K562 (cell line): ENCODE measurements around the gene SCYGR2. TPM values are rescaled to one million over a fixed set of nuclear protein-coding genes. Genes with fewer than 3 reads are reported as not detected.

Source experiments
- ATAC-seq: fragments of 200-7000 bp; cut with Tn5 transposase; 3 replicates; pipeline ENCODE4 v1.9.1; 2020; ENCODE audit warnings: moderate library complexity
- BruUV-seq: library from RNA; stranded (reverse); fragments of 400-500 nt; replicated peaks from 2 replicates; lab custom pipeline; 2021; lab: Mats Ljungman, UMichigan
- CTCF ChIA-PET: fragments of 300-600 bp; formaldehyde crosslinking; extraction: SDS; loops from one replicate; lab custom pipeline; 2021; ENCODE audit warnings: low intra/inter-chr PET ratio; lab: Yijun Ruan, JAX
- POLR2A ChIA-PET: fragments of 300-600, 350-650 bp; sonication (Branson Sonifier 250); formaldehyde crosslinking; extraction: SDS; loops from one replicate; lab custom pipeline; 2021; ENCODE audit warnings: antibody characterized with exemption, inconsistent platforms; lab: Yijun Ruan, JAX
- DNase-seq, 4 experiments: peaks; one replicate each; pipeline versions ENCODE4 v3.0.0 to v3.0.0-alpha.2; 2011 to 2018; ENCODE audit warnings: low spot score in 3 of 4, mixed read lengths in 3 of 4; ENCODE audit errors: extremely low read depth in 1 of 4
- FAIRE-seq: peaks from 2 replicates; lab custom pipeline; 2011; peaks lifted over from hg19 to GRCh38; lab: Jason Lieb, UNC
- H2AFZ ChIP-seq: 2 replicates; pipeline ENCODE4 v1.6.0; 2011; ENCODE audit warnings: low read depth, low read length, control low read depth, inconsistent platforms
- H3K27ac ChIP-seq: fragments of 200-600 bp; 3 replicates; pipeline ENCODE4 v1.8.0; 2011; ENCODE audit warnings: low read depth, mild to moderate bottlenecking, control low read depth, inconsistent platforms, low read length, moderate library complexity, mixed read lengths; ENCODE audit errors: extremely low read depth
- H3K27me3 ChIP-seq, 2 experiments: fragments of 300-600 bp in 1 of 2; 2 replicates in 1 of 2; 3 replicates in 1 of 2; pipeline versions ENCODE4 v1.6.0 to v1.8.0; 2011; ENCODE audit warnings: inconsistent platforms in 2 of 2, low read length in 2 of 2, mild to moderate bottlenecking in 1 of 2, mixed read lengths in 1 of 2, moderate library complexity in 1 of 2; ENCODE audit not compliant: control insufficient read depth in 2 of 2, insufficient read depth in 2 of 2
- H3K36me3 ChIP-seq: fragments of 300-600 bp; 3 replicates; pipeline ENCODE4 v1.8.0; 2011; ENCODE audit warnings: mild to moderate bottlenecking, low read length, inconsistent platforms; ENCODE audit not compliant: control insufficient read depth, insufficient read depth
- H3K4me1 ChIP-seq, 2 experiments: fragments of 200-600 bp in 1 of 2; replicated peaks in 1 of 2; 2 replicates in 1 of 2; 3 replicates in 1 of 2; pipeline versions ENCODE4 v1.5.1 to v1.8.0; 2011; ENCODE audit warnings: inconsistent platforms in 2 of 2, low read length in 2 of 2, mild to moderate bottlenecking in 1 of 2, mixed read lengths in 1 of 2, moderate library complexity in 1 of 2; ENCODE audit not compliant: control insufficient read depth in 2 of 2, insufficient read depth in 2 of 2
- H3K4me2 ChIP-seq: 2 replicates; pipeline ENCODE4 v1.6.1; 2011; ENCODE audit warnings: low read length, control low read depth, inconsistent platforms, mixed read lengths; ENCODE audit not compliant: insufficient read depth
- H3K4me3 ChIP-seq: fragments of 200-600 bp; sonication (generic), shearing (Covaris generic); 2 replicates; pipeline ENCODE4 v1.5.1; 2016; ENCODE audit warnings: control low read depth, inconsistent platforms
- H3K79me2 ChIP-seq: fragments of 200-600 bp; 3 replicates; pipeline ENCODE4 v1.8.0; 2011; ENCODE audit warnings: low read length, inconsistent platforms; ENCODE audit not compliant: control insufficient read depth, insufficient read depth
- H3K9ac ChIP-seq, 2 experiments: 2 replicates each; pipeline versions ENCODE4 v1.6.0 to v1.6.1; 2011; ENCODE audit warnings: low read depth in 2 of 2, low read length in 2 of 2, control low read depth in 1 of 2, inconsistent platforms in 1 of 2, mild to moderate bottlenecking in 1 of 2, mixed read lengths in 1 of 2; ENCODE audit not compliant: insufficient read depth in 1 of 2
- H3K9me1 ChIP-seq: one replicate; pipeline ENCODE4 v1.6.0; 2011; ENCODE audit warnings: inconsistent platforms, mild to moderate bottlenecking, low read length, moderate library complexity; ENCODE audit not compliant: control insufficient read depth, insufficient read depth
- H3K9me3 ChIP-seq: replicated peaks from 2 replicates; pipeline ENCODE4 v1.5.1; 2011; ENCODE audit warnings: low read depth, low read length, inconsistent platforms; ENCODE audit not compliant: control insufficient read depth, insufficient read depth
- H4K20me1 ChIP-seq: replicated peaks from 2 replicates; pipeline ENCODE4 v1.6.1; 2011; ENCODE audit warnings: low read length, inconsistent platforms, mixed read lengths; ENCODE audit not compliant: control insufficient read depth, insufficient read depth
- CHCHD3 ChIP-seq: fragments of 250-450 bp; sonication (Bioruptor Pico); IDR thresholded peaks from 2 replicates; pipeline ENCODE4 v2.1.2; 2022; ENCODE audit warnings: mild to moderate bottlenecking
- CREB1 ChIP-seq, 2 experiments: sonication (generic) in 1 of 2; formaldehyde crosslinking in 1 of 2; IDR thresholded peaks; 2 replicates each; pipeline versions ENCODE4 v1.6.1 to v1.8.0; 2012 to 2022; ENCODE audit warnings: inconsistent platforms in 1 of 2, mild to moderate bottlenecking in 1 of 2, missing genetic modification reagents in 1 of 2, moderate library complexity in 1 of 2
- CTCF ChIP-seq, 3 experiments: IDR thresholded peaks in 2 of 3; conservative IDR thresholded peaks in 1 of 3; 2 replicates each; pipeline ENCODE4 v1.5.1; 2011 to 2012; ENCODE audit warnings: low read length in 3 of 3, mild to moderate bottlenecking in 3 of 3, control low read depth in 2 of 3, improper control_type of control experiment in 1 of 3, inconsistent platforms in 1 of 3, low read depth in 1 of 3, mixed read lengths in 1 of 3, moderate library complexity in 1 of 3; ENCODE audit not compliant: insufficient read depth in 2 of 3
- WGBS: fragments of 100-300 bp; shearing (Covaris generic); methylation state at CpG from one replicate; pipeline ENCODE4 v1.1.6; 2016; ENCODE audit warnings: low coverage, mixed read lengths; ENCODE audit not compliant: insufficient coverage; ENCODE audit errors: missing lambda C conversion rate; 5-methylcytosine and 5-hydroxymethylcytosine counted together
- in situ Hi-C: fragments of 300-500 bp; cut with MboI; formaldehyde crosslinking; loops from 4 replicates; pipeline ENCODE4 v1.15.0; 2018; ENCODE audit warnings: inconsistent platforms, mixed read lengths
- intact Hi-C: fragments of 100-400 bp; cut with micrococcal nuclease; formaldehyde crosslinking; loops from 2 replicates; pipeline ENCODE4 v1.14.2; 2022
- polyA plus RNA-seq, 8 experiments: library from polyadenylated mRNA; depleted of rRNA in 4 of 8; stranded (reverse) in 5 of 8; unstranded in 3 of 8; fragments of >200 nt; fragmentation: Nextera tagmentation in 2 of 8; fragmentation: Illumina TruSeq in 1 of 8; extraction: Ambion mirVana in 2 of 8; extraction: Trizol in 1 of 8; gene quantifications; 2 replicates each; pipeline versions ENCODE4 v1.2.1 to v1.2.3, GENCODE V29; 2011 to 2014; ENCODE audit warnings: inconsistent platforms in 1 of 8, missing spikeins in 1 of 8
- total RNA-seq, 7 experiments: library from RNA; depleted of rRNA in 6 of 7; stranded (reverse); fragments of >200 nt in 6 of 7; fragmentation: Illumina TruSeq in 2 of 7; extraction: Trizol in 2 of 7; gene quantifications; 2 replicates each; pipeline versions ENCODE4 v1.2.1 to v1.2.3, GENCODE V29; 2011 to 2021; ENCODE audit warnings: low replicate concordance in 1 of 7

The SCYGR2 gene
- total and polyA plus RNA-seq, 9 of the 15 experiments (the other 6 are each of a cell fraction or from before 2014, with no cell fraction given), result not detected

GRCh38 chr2:227643990-227644551 is 45.4 kb downstream of the SCYGR2 start:
- in situ Hi-C loops (no loop called here), intact Hi-C loops (no loop called here)
- Histone ChIP-seq H3K27ac (no peak overlapping the region), H3K79me2 (no peaks in the 10 kb centered on the region), H3K27me3 (peaks cover 0 to 8% of the 10 kb centered on the region in 2 experiments; a peak in 2 of 5 replicates), H3K9me1 (no peaks in the 10 kb centered on the region), H3K9ac (no peak overlapping the region), H3K4me1 (no peaks in the 10 kb centered on the region), H3K36me3 (no peaks in the 10 kb centered on the region), H2AFZ (no peak overlapping the region), H3K9me3 (no peaks in the 10 kb centered on the region), H3K4me2 (no peak overlapping the region), H3K4me3 (no peak overlapping the region), H4K20me1 (no peaks in the 10 kb centered on the region)
- ChIA-PET CTCF (no interaction called here), POLR2A (no interaction called here)
- 0% methylated on average over 4 of the region's 5 CpGs for WGBS
- no peak for TF ChIP-seq CHCHD3 (CRISPR knock-in tag)
- peak in 1 of 3 experiments; percentile 23; a peak in 1 of 6 replicates for TF ChIP-seq CTCF (IDR thresholded peaks at IDR 0.05 in 2 of 3, conservative IDR thresholded peaks at IDR 0.05 in 1 of 3; ENCODE audit: insufficient read depth in 2 of 3, low read depth in 1 of 3, low read length in 3 of 3)
- no peak for TF ChIP-seq CREB1 (IDR thresholded peaks at IDR 0.05)
- TF ChIP-seq CREB1 (CRISPR knock-in tag; IDR thresholded peaks at IDR 0.05), result no peak
- DNase-seq (no peak), FAIRE-seq (no peak), ATAC-seq (no peak)
- BruUV-seq, result no TSS peak

Other genes starting within 250 kb of the SCYGR2 start
Only the 7 nearest of the 11 such genes appear.
- 18.1 and 27.0 TPM in 2 replicates for gene AGFG1, start 126.7 kb upstream of the SCYGR2 start, total RNA-seq (2014; rRNA removed)
- 38.1 and 47.1 TPM in 2 replicates for gene AGFG1, start 126.7 kb upstream of the SCYGR2 start, total RNA-seq (2014; rRNA removed; fragmentation: Illumina TruSeq; extraction: Trizol)
- 37.4 and 37.9 TPM in 2 replicates for gene AGFG1, start 126.7 kb upstream of the SCYGR2 start, total RNA-seq (2015; rRNA removed; fragmentation: Illumina TruSeq; extraction: Trizol)
- gene AGFG1, start 126.7 kb upstream of the SCYGR2 start, total RNA-seq (2021), result 51.2 and 51.3 TPM in 2 replicates
- 79.5 and 97.5 TPM in 2 replicates for gene AGFG1, start 126.7 kb upstream of the SCYGR2 start, polyA plus RNA-seq (2011; rRNA removed)
- gene AGFG1, start 126.7 kb upstream of the SCYGR2 start, polyA plus RNA-seq (2014; fragmentation: Illumina TruSeq; extraction: Trizol), result 35.3 and 36.0 TPM in 2 replicates
- 10 to 100 TPM; 11.2 to 14.0 TPM for gene AGFG1, start 126.7 kb upstream of the SCYGR2 start, polyA plus RNA-seq (2014; fragmentation: Nextera tagmentation; extraction: Ambion mirVana)
- gene AGFG1, start 126.7 kb upstream of the SCYGR2 start, polyA plus RNA-seq (2014; rRNA removed), result 17.1 and 28.7 TPM in 2 replicates
- not detected in 2 replicates for gene SCYGR3, start 15.9 kb downstream of the SCYGR2 start, total RNA-seq (2014; rRNA removed)
- gene SCYGR3, start 15.9 kb downstream of the SCYGR2 start, total RNA-seq (2014; rRNA removed; fragmentation: Illumina TruSeq; extraction: Trizol), result not detected in 2 replicates
- not detected in 2 replicates for gene SCYGR3, start 15.9 kb downstream of the SCYGR2 start, total RNA-seq (2015; rRNA removed; fragmentation: Illumina TruSeq; extraction: Trizol)
- not detected in 2 replicates for gene SCYGR3, start 15.9 kb downstream of the SCYGR2 start, total RNA-seq (2021)
- not detected in 2 replicates for gene SCYGR3, start 15.9 kb downstream of the SCYGR2 start, polyA plus RNA-seq (2011; rRNA removed)
- gene SCYGR3, start 15.9 kb downstream of the SCYGR2 start, polyA plus RNA-seq (2014; fragmentation: Illumina TruSeq; extraction: Trizol), result not detected in 2 replicates
- gene SCYGR3, start 15.9 kb downstream of the SCYGR2 start, polyA plus RNA-seq (2014; fragmentation: Nextera tagmentation; extraction: Ambion mirVana), result not detected
- gene SCYGR3, start 15.9 kb downstream of the SCYGR2 start, polyA plus RNA-seq (2014; rRNA removed), result not detected in 2 replicates
- not detected in 2 replicates for gene SCYGR4, start 18.6 kb downstream of the SCYGR2 start, total RNA-seq (2014; rRNA removed)
- gene SCYGR4, start 18.6 kb downstream of the SCYGR2 start, total RNA-seq (2014; rRNA removed; fragmentation: Illumina TruSeq; extraction: Trizol), result not detected in 2 replicates
- gene SCYGR4, start 18.6 kb downstream of the SCYGR2 start, total RNA-seq (2015; rRNA removed; fragmentation: Illumina TruSeq; extraction: Trizol), result not detected in 2 replicates
- gene SCYGR4, start 18.6 kb downstream of the SCYGR2 start, total RNA-seq (2021), result not detected in 2 replicates
- gene SCYGR4, start 18.6 kb downstream of the SCYGR2 start, polyA plus RNA-seq (2011; rRNA removed), result not detected in 2 replicates
- gene SCYGR4, start 18.6 kb downstream of the SCYGR2 start, polyA plus RNA-seq (2014; fragmentation: Illumina TruSeq; extraction: Trizol), result not detected in 2 replicates
- not detected for gene SCYGR4, start 18.6 kb downstream of the SCYGR2 start, polyA plus RNA-seq (2014; fragmentation: Nextera tagmentation; extraction: Ambion mirVana)
- gene SCYGR4, start 18.6 kb downstream of the SCYGR2 start, polyA plus RNA-seq (2014; rRNA removed), result 0.09 TPM in 1 of 2 replicates, not detected in the other
- gene SCYGR5, start 67.9 kb downstream of the SCYGR2 start, total RNA-seq (2014; rRNA removed), result not detected in 2 replicates
- not detected in 2 replicates for gene SCYGR5, start 67.9 kb downstream of the SCYGR2 start, total RNA-seq (2014; rRNA removed; fragmentation: Illumina TruSeq; extraction: Trizol)
- gene SCYGR5, start 67.9 kb downstream of the SCYGR2 start, total RNA-seq (2015; rRNA removed; fragmentation: Illumina TruSeq; extraction: Trizol), result not detected in 2 replicates
- not detected in 2 replicates for gene SCYGR5, start 67.9 kb downstream of the SCYGR2 start, total RNA-seq (2021)
- not detected in 2 replicates for gene SCYGR5, start 67.9 kb downstream of the SCYGR2 start, polyA plus RNA-seq (2011; rRNA removed)
- gene SCYGR5, start 67.9 kb downstream of the SCYGR2 start, polyA plus RNA-seq (2014; fragmentation: Illumina TruSeq; extraction: Trizol), result not detected in 2 replicates
- gene SCYGR5, start 67.9 kb downstream of the SCYGR2 start, polyA plus RNA-seq (2014; fragmentation: Nextera tagmentation; extraction: Ambion mirVana), result not detected
- not detected in 2 replicates for gene SCYGR5, start 67.9 kb downstream of the SCYGR2 start, polyA plus RNA-seq (2014; rRNA removed)
- not detected in 2 replicates for gene SLC19A3, start 119.1 kb downstream of the SCYGR2 start, total RNA-seq (2014; rRNA removed)
- gene SLC19A3, start 119.1 kb downstream of the SCYGR2 start, total RNA-seq (2014; rRNA removed; fragmentation: Illumina TruSeq; extraction: Trizol), result not detected in 2 replicates
- gene SLC19A3, start 119.1 kb downstream of the SCYGR2 start, total RNA-seq (2015; rRNA removed; fragmentation: Illumina TruSeq; extraction: Trizol), result not detected in 2 replicates
- gene SLC19A3, start 119.1 kb downstream of the SCYGR2 start, total RNA-seq (2021), result not detected in 2 replicates
- gene SLC19A3, start 119.1 kb downstream of the SCYGR2 start, polyA plus RNA-seq (2011; rRNA removed), result not detected in 2 replicates
- gene SLC19A3, start 119.1 kb downstream of the SCYGR2 start, polyA plus RNA-seq (2014; fragmentation: Illumina TruSeq; extraction: Trizol), result not detected in 2 replicates
- not detected for gene SLC19A3, start 119.1 kb downstream of the SCYGR2 start, polyA plus RNA-seq (2014; fragmentation: Nextera tagmentation; extraction: Ambion mirVana)
- gene SLC19A3, start 119.1 kb downstream of the SCYGR2 start, polyA plus RNA-seq (2014; rRNA removed), result not detected in 2 replicates
- gene SCYGR6, start 125.9 kb downstream of the SCYGR2 start, total RNA-seq (2014; rRNA removed), result not detected in 2 replicates
- gene SCYGR6, start 125.9 kb downstream of the SCYGR2 start, total RNA-seq (2014; rRNA removed; fragmentation: Illumina TruSeq; extraction: Trizol), result not detected in 2 replicates
- not detected in 2 replicates for gene SCYGR6, start 125.9 kb downstream of the SCYGR2 start, total RNA-seq (2015; rRNA removed; fragmentation: Illumina TruSeq; extraction: Trizol)
- gene SCYGR6, start 125.9 kb downstream of the SCYGR2 start, total RNA-seq (2021), result not detected in 2 replicates
- not detected in 2 replicates for gene SCYGR6, start 125.9 kb downstream of the SCYGR2 start, polyA plus RNA-seq (2011; rRNA removed)
- not detected in 2 replicates for gene SCYGR6, start 125.9 kb downstream of the SCYGR2 start, polyA plus RNA-seq (2014; fragmentation: Illumina TruSeq; extraction: Trizol)
- gene SCYGR6, start 125.9 kb downstream of the SCYGR2 start, polyA plus RNA-seq (2014; fragmentation: Nextera tagmentation; extraction: Ambion mirVana), result not detected
- gene SCYGR6, start 125.9 kb downstream of the SCYGR2 start, polyA plus RNA-seq (2014; rRNA removed), result not detected in 2 replicates
- gene SCYGR7, start 129.4 kb downstream of the SCYGR2 start, total RNA-seq (2014; rRNA removed), result not detected in 2 replicates
- gene SCYGR7, start 129.4 kb downstream of the SCYGR2 start, total RNA-seq (2014; rRNA removed; fragmentation: Illumina TruSeq; extraction: Trizol), result not detected in 2 replicates
- gene SCYGR7, start 129.4 kb downstream of the SCYGR2 start, total RNA-seq (2015; rRNA removed; fragmentation: Illumina TruSeq; extraction: Trizol), result not detected in 2 replicates
- gene SCYGR7, start 129.4 kb downstream of the SCYGR2 start, total RNA-seq (2021), result not detected in 2 replicates
- not detected in 2 replicates for gene SCYGR7, start 129.4 kb downstream of the SCYGR2 start, polyA plus RNA-seq (2011; rRNA removed)
- not detected in 2 replicates for gene SCYGR7, start 129.4 kb downstream of the SCYGR2 start, polyA plus RNA-seq (2014; fragmentation: Illumina TruSeq; extraction: Trizol)
- not detected for gene SCYGR7, start 129.4 kb downstream of the SCYGR2 start, polyA plus RNA-seq (2014; fragmentation: Nextera tagmentation; extraction: Ambion mirVana)
- not detected in 2 replicates for gene SCYGR7, start 129.4 kb downstream of the SCYGR2 start, polyA plus RNA-seq (2014; rRNA removed)